H7 (cell line): Measurements from ENCODE around the gene NUS1. TPM values are rescaled to one million over a fixed set of nuclear protein-coding genes. Genes with fewer than 3 reads are reported as not detected.
"Not testable (repeated sequence)": the region's sequence is repeated elsewhere in the genome, so short reads cannot be mapped to it uniquely, and the experiment has no call there.

Experiments used
- DNase-seq: peaks from one replicate; pipeline ENCODE4 v3.0.0; 2012
- H3K27me3 ChIP-seq: 2 replicates; pipeline ENCODE4 v1.6.0; 2011; ENCODE audit warnings: mild to moderate bottlenecking, low read length; ENCODE audit not compliant: control insufficient read depth, insufficient read depth
- H3K36me3 ChIP-seq: replicated peaks from 2 replicates; pipeline ENCODE4 v1.5.1; 2011; ENCODE audit warnings: low read length; ENCODE audit not compliant: control insufficient read depth, insufficient read depth
- H3K4me3 ChIP-seq: 2 replicates; pipeline ENCODE4 v1.5.1; 2011; ENCODE audit warnings: low read depth, mild to moderate bottlenecking, control low read depth, low read length, moderate library complexity; ENCODE audit not compliant: insufficient read depth
- total RNA-seq: library from RNA; depleted of rRNA; stranded (reverse); fragments of >200 nt; shearing (Covaris generic); gene quantifications from 2 replicates; pipeline ENCODE4 v1.2.3, GENCODE V29; 2014; rRNA removed

Gene NUS1
- total RNA-seq, 1 experiment from 2014 or later = 23.7 TPM

GRCh38 chr6:117750675-117751074 lies 75.4 kb downstream of the NUS1 start:
- not testable (repeated sequence) for H3K27me3 ChIP-seq, H3K36me3 ChIP-seq, DNase-seq, H3K4me3 ChIP-seq

Other genes with a start within 250 kb of the NUS1 start
- not detected in 2 replicates for gene ROS1, start 249.5 kb upstream of the NUS1 start, total RNA-seq
- 12.0 and 12.1 TPM in 2 replicates for gene DCBLD1, start 192.8 kb upstream of the NUS1 start, total RNA-seq
- 17.0 and 19.6 TPM in 2 replicates for gene GOPC, start 73.0 kb upstream of the NUS1 start, total RNA-seq
- gene SLC35F1, start 231.8 kb downstream of the NUS1 start, total RNA-seq = 10.1 and 11.3 TPM in 2 replicates